ENCODE measurements around the gene TMEM61.

TMEM61 gene

GRCh38 chr1:55040083-55040932 lies 59.9 kb downstream of the TMEM61 start:
- FAIRE-seq: no peak

- FAIRE-seq: no peak
These were observed 60.6 kb downstream of the TMEM61 start for GRCh38 chr1:55040933-55041494.

- FAIRE-seq: no peak
These were observed 61.2 kb downstream of the TMEM61 start for GRCh38 chr1:55041613-55042012.

Data from G401.6 (cell line).